A549 (cell line): Measurements from ENCODE around the gene PIK3CB. TPM values are rescaled to one million over a fixed set of nuclear protein-coding genes. Genes with fewer than 3 reads are reported as not detected.

Experiments
- ATAC-seq, 2 experiments: fragments of 200-7000 bp in 1 of 2; fragments of >200 bp in 1 of 2; cut with Nextera tagmentation in 1 of 2; cut with Tn5 transposase in 1 of 2; 3 replicates each; pipeline versions ENCODE4 v1.8.0 to v1.9.1; 2018 to 2020; ENCODE audit warnings: mild to moderate bottlenecking in 1 of 2, moderate library complexity in 1 of 2
- CTCF ChIA-PET: fragments of 300-600 bp; sonication (Branson Sonifier 250); formaldehyde crosslinking; extraction: SDS; loops from one replicate; lab custom pipeline; 2021; ENCODE audit warnings: antibody characterized with exemption, inconsistent platforms; lab: Yijun Ruan, JAX
- POLR2A ChIA-PET: fragments of 350-600 bp; formaldehyde crosslinking; extraction: SDS; loops from one replicate; lab custom pipeline; 2021; ENCODE audit warnings: antibody characterized with exemption, inconsistent platforms; lab: Yijun Ruan, JAX
- DNase-seq, 2 experiments: peaks; one replicate each; pipeline versions ENCODE4 v3.0.0 to v3.0.0-alpha.2; 2011 to 2016; ENCODE audit warnings: low read depth in 1 of 2, low spot score in 1 of 2
- FAIRE-seq: peaks from 2 replicates; lab custom pipeline; 2011; peaks lifted over from hg19 to GRCh38; lab: Jason Lieb, UNC
- H3K27ac ChIP-seq, 2 experiments: fragments of >200 bp; sonication (Bioruptor Twin); formaldehyde crosslinking; 3 replicates each; pipeline ENCODE4 v1.5.1; 2016 to 2017
- H3K4me1 ChIP-seq: fragments of >200 bp; sonication (Bioruptor Twin); formaldehyde crosslinking; 3 replicates; pipeline ENCODE4 v1.6.1; 2016
- H3K4me2 ChIP-seq: fragments of >200 bp; sonication (Bioruptor Twin); formaldehyde crosslinking; 3 replicates; pipeline ENCODE4 v1.6.1; 2016
- H3K4me3 ChIP-seq: fragments of >200 bp; sonication (Bioruptor Twin); formaldehyde crosslinking; 3 replicates; pipeline ENCODE4 v1.5.1; 2016
- H3K9me3 ChIP-seq: fragments of >200 bp; sonication (Bioruptor Twin); formaldehyde crosslinking; 3 replicates; pipeline ENCODE4 v1.6.1; 2016
- BHLHE40 ChIP-seq: IDR thresholded peaks from 2 replicates; pipeline ENCODE4 v1.6.1; 2012; ENCODE audit warnings: low read depth, low read length, inconsistent platforms
- CBX8 ChIP-seq: fragments of 200-600 bp; sonication (generic); IDR thresholded peaks from 2 replicates; pipeline ENCODE4 v1.6.1; 2016
- CEBPB ChIP-seq, 2 experiments: fragments of >200 bp in 1 of 2; sonication (Bioruptor Twin) in 1 of 2; formaldehyde crosslinking in 1 of 2; IDR thresholded peaks; 2 replicates each; pipeline ENCODE4 v1.6.1; 2012 to 2016
- CHD2 ChIP-seq: fragments of 150-350 bp; IDR thresholded peaks from 2 replicates; pipeline ENCODE4 v1.6.1; 2014; ENCODE audit warnings: low read length; ENCODE audit not compliant: partially characterized antibody
- EHMT2 ChIP-seq: fragments of 200-600 bp; sonication (generic); IDR thresholded peaks from 2 replicates; pipeline ENCODE4 v1.6.1; 2016; ENCODE audit warnings: antibody characterized with exemption, low read depth, mild to moderate bottlenecking, moderate library complexity
- EP300 ChIP-seq, 2 experiments: fragments of >200 bp; sonication (Bioruptor Twin); formaldehyde crosslinking; IDR thresholded peaks; 2 replicates in 1 of 2; 3 replicates in 1 of 2; pipeline ENCODE4 v1.6.1; 2016 to 2017
- FOXS1 ChIP-seq: fragments of 250-450 bp; sonication (Bioruptor Pico); IDR thresholded peaks from 2 replicates; pipeline ENCODE4 v1.5.0; 2020; ENCODE audit warnings: mild to moderate bottlenecking, moderate library complexity
- GATA3 ChIP-seq: IDR thresholded peaks from 2 replicates; pipeline ENCODE4 v1.6.1; 2012; ENCODE audit warnings: borderline replicate concordance
- HOXA7 ChIP-seq: fragments of 250-450 bp; sonication (Bioruptor Pico); IDR thresholded peaks from 2 replicates; pipeline ENCODE4 v1.5.0; 2020; ENCODE audit warnings: mild to moderate bottlenecking, moderate library complexity
- HOXB13 ChIP-seq: fragments of 250-450 bp; sonication (Bioruptor Pico); IDR thresholded peaks from 2 replicates; pipeline ENCODE4 v1.5.0; 2020; ENCODE audit warnings: low read depth, mild to moderate bottlenecking, moderate library complexity
- JUN ChIP-seq, 2 experiments: fragments of >200 bp; sonication (Bioruptor Twin); formaldehyde crosslinking; IDR thresholded peaks; 2 replicates in 1 of 2; 3 replicates in 1 of 2; pipeline ENCODE4 v1.6.1; 2016 to 2017
- JUNB ChIP-seq: fragments of >200 bp; sonication (Bioruptor Twin); formaldehyde crosslinking; IDR thresholded peaks from 2 replicates; pipeline ENCODE4 v1.6.1; 2016
- KDM1A ChIP-seq: fragments of 200-600 bp; sonication (generic); IDR thresholded peaks from 2 replicates; pipeline ENCODE4 v1.6.1; 2016; ENCODE audit warnings: low read depth, mild to moderate bottlenecking
- PHF8 ChIP-seq: fragments of 200-600 bp; sonication (generic); IDR thresholded peaks from 2 replicates; pipeline ENCODE4 v1.6.1; 2016; ENCODE audit warnings: low read depth, mild to moderate bottlenecking, antibody characterized with exemption, moderate library complexity, borderline replicate concordance
- RNF2 ChIP-seq: fragments of 200-600 bp; sonication (generic); IDR thresholded peaks from 2 replicates; pipeline ENCODE4 v1.6.1; 2016; ENCODE audit warnings: low read depth, mild to moderate bottlenecking, antibody characterized with exemption, moderate library complexity, borderline replicate concordance
- ZSCAN20 ChIP-seq: fragments of 250-450 bp; sonication (Bioruptor Pico); IDR thresholded peaks from 2 replicates; pipeline ENCODE4 v1.8.0; 2022; ENCODE audit warnings: mild to moderate bottlenecking, moderate library complexity
- whole genome bisulfite sequencing: methylation state at CpG from one replicate; pipeline ENCODE4 v1.1.6; 2017; ENCODE audit errors: missing lambda C conversion rate; 5-methylcytosine and 5-hydroxymethylcytosine counted together
- polyA plus RNA-seq, 4 experiments: library from polyadenylated mRNA; depleted of rRNA in 3 of 4; stranded (reverse); fragments of >200 nt; fragmentation: RNase III in 1 of 4; extraction: RNeasy Plus Mini Kit Qiagen cat#74134 plus additional on column Dnase treatment in 1 of 4; gene quantifications; 2 replicates in 3 of 4; 3 replicates in 1 of 4; pipeline ENCODE4 v1.2.3, GENCODE V29; 2011 to 2017
- TF ChIP-seq, protein P1 (sequence below): fragments of 200-600 bp; sonication (generic); IDR thresholded peaks from 2 replicates; pipeline ENCODE4 v1.6.1; 2016; ENCODE audit warnings: antibody characterized with exemption, mild to moderate bottlenecking, moderate library complexity
- TF ChIP-seq, protein P2 (sequence below): fragments of 250-450 bp; sonication (Bioruptor Pico); IDR thresholded peaks from 2 replicates; pipeline ENCODE4 v1.5.0; 2021; ENCODE audit warnings: mild to moderate bottlenecking, moderate library complexity, borderline replicate concordance
- TF ChIP-seq, protein P3 (sequence below): fragments of >200 bp; sonication (Bioruptor Twin); formaldehyde crosslinking; IDR thresholded peaks from 2 replicates; pipeline ENCODE4 v1.6.1; 2016
- TF ChIP-seq, protein P4 (sequence below): fragments of >200 bp; sonication (Bioruptor Twin); formaldehyde crosslinking; IDR thresholded peaks from 3 replicates; pipeline ENCODE4 v1.6.1; 2016
- TF ChIP-seq, protein P5 (sequence below): IDR thresholded peaks from 2 replicates; pipeline ENCODE4 v1.6.1; 2012
- TF ChIP-seq, protein P6 (sequence below): IDR thresholded peaks from 2 replicates; pipeline ENCODE4 v1.6.1; 2012

Gene PIK3CB
- polyA plus RNA-seq, 2 of the 4 experiments (the other 2 are of a cell fraction): 20.7 to 23.3 TPM

DNA sequence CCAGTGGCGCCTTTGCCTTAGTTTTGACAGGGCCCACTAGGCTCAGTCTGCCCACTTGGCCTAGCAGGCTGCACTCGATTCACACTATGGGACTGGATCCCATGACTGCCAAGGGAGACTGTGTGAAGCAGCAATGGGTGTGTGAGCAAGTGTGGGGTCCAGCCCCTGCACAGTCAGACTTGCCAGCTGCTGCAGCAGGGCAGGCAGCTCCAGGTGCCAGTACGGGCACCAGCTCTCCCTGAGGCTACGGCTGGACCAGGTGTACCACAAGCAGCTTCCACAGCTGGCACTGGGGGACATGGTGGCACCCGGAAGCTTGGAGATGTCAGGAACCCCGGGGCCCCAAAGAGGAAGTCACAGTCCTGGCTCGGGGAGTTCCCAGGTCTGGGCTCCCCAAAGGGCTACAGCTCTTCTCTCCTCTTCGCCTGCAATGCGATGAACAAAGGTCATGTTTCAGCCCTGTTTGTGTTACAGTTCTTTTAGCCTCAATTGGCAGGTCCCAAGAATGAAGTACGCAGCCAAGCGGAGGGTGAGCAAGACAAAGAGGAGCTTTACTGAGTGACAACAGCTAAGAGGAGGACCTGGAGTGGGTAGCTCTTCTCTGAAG, 67.1 kb downstream of the PIK3CB start (continued):
- TF ChIP-seq, protein P1, sequence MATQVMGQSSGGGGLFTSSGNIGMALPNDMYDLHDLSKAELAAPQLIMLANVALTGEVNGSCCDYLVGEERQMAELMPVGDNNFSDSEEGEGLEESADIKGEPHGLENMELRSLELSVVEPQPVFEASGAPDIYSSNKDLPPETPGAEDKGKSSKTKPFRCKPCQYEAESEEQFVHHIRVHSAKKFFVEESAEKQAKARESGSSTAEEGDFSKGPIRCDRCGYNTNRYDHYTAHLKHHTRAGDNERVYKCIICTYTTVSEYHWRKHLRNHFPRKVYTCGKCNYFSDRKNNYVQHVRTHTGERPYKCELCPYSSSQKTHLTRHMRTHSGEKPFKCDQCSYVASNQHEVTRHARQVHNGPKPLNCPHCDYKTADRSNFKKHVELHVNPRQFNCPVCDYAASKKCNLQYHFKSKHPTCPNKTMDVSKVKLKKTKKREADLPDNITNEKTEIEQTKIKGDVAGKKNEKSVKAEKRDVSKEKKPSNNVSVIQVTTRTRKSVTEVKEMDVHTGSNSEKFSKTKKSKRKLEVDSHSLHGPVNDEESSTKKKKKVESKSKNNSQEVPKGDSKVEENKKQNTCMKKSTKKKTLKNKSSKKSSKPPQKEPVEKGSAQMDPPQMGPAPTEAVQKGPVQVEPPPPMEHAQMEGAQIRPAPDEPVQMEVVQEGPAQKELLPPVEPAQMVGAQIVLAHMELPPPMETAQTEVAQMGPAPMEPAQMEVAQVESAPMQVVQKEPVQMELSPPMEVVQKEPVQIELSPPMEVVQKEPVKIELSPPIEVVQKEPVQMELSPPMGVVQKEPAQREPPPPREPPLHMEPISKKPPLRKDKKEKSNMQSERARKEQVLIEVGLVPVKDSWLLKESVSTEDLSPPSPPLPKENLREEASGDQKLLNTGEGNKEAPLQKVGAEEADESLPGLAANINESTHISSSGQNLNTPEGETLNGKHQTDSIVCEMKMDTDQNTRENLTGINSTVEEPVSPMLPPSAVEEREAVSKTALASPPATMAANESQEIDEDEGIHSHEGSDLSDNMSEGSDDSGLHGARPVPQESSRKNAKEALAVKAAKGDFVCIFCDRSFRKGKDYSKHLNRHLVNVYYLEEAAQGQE: no peak
- no peak for TF ChIP-seq RNF2

DNA sequence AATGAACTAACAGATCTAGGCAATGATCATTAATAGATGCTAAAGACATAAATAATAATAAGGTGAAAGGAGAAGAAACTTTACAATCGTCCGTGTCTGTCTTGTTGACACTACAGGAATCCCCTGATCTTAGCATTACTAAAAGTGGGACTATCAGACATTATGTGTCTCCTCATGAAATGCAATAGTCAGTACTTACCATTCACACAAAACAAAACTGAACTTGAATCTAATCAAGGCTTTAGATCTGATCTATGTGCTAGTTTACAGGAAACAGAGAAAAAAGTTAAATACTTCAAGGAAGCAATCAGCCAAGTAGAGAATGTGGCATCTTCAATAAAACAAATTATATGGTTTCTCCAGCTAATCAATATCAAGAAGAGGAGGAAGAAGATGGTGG, 73.7 kb downstream of the PIK3CB start:
- FAIRE-seq: no peak

DNA sequence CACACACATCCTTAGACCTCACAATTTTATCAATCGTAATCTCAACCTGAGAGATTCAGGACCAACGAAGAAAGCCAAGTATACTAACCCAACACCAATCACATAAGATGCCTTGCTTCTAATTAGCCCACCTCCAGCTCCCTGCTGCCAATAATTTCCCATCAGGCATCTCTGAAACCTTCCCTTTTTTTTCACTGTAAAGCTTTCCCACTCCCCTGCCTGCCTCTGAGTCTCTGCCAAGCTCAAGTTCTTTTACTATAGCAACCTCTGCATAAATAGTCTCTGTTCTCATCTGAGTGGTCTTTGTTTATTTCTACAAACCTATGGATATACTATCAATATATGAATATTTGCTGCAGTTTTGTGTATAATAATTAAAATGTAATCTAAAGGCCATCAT, 86.5 kb downstream of the PIK3CB start:
- Histone ChIP-seq H3K4me2 (no peak overlapping the region), H3K27ac (no peak overlapping the region), H3K9me3 (no peaks in the 10 kb centered on the region), H3K4me3 (no peak overlapping the region), H3K4me1 (peaks cover 6% of the 10 kb centered on the region; the same call in 1 of the 3 replicates)
- no peak for ATAC-seq
- WGBS: 80% methylated on average over 2 of the region's 2 CpGs
- ChIA-PET CTCF (no interaction called here), POLR2A (no interaction called here)
- no peak for FAIRE-seq
- DNase-seq: no peak
- TF ChIP-seq JUNB: no peak
- TF ChIP-seq GATA3: no peak
- TF ChIP-seq CBX8: no peak
- TF ChIP-seq, protein P2, sequence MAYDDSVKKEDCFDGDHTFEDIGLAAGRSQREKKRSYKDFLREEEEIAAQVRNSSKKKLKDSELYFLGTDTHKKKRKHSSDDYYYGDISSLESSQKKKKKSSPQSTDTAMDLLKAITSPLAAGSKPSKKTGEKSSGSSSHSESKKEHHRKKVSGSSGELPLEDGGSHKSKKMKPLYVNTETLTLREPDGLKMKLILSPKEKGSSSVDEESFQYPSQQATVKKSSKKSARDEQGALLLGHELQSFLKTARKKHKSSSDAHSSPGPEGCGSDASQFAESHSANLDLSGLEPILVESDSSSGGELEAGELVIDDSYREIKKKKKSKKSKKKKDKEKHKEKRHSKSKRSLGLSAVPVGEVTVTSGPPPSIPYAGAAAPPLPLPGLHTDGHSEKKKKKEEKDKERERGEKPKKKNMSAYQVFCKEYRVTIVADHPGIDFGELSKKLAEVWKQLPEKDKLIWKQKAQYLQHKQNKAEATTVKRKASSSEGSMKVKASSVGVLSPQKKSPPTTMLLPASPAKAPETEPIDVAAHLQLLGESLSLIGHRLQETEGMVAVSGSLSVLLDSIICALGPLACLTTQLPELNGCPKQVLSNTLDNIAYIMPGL (CRISPR knock-in tag): no peak
- TF ChIP-seq KDM1A: no peak
- no peak for TF ChIP-seq EP300 (IDR thresholded peaks at IDR 0.05)
- no peak for TF ChIP-seq CHD2
- TF ChIP-seq CEBPB (IDR thresholded peaks at IDR 0.05): no peak
- no peak for TF ChIP-seq EHMT2
- TF ChIP-seq JUN (IDR thresholded peaks at IDR 0.05): no peak
- TF ChIP-seq, protein P3, sequence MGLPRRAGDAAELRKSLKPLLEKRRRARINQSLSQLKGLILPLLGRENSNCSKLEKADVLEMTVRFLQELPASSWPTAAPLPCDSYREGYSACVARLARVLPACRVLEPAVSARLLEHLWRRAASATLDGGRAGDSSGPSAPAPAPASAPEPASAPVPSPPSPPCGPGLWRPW: no peak
- TF ChIP-seq, protein P4, sequence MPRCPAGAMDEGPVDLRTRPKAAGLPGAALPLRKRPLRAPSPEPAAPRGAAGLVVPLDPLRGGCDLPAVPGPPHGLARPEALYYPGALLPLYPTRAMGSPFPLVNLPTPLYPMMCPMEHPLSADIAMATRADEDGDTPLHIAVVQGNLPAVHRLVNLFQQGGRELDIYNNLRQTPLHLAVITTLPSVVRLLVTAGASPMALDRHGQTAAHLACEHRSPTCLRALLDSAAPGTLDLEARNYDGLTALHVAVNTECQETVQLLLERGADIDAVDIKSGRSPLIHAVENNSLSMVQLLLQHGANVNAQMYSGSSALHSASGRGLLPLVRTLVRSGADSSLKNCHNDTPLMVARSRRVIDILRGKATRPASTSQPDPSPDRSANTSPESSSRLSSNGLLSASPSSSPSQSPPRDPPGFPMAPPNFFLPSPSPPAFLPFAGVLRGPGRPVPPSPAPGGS: no peak
- TF ChIP-seq PHF8: no peak
- TF ChIP-seq BHLHE40: no peak
- TF ChIP-seq HOXB13 (CRISPR knock-in tag): no peak
- TF ChIP-seq ZSCAN20 (CRISPR knock-in tag): no peak
- TF ChIP-seq HOXA7 (CRISPR knock-in tag): no peak

More for the DNA sequence above, 73.7 kb downstream of the PIK3CB start:
- Histone ChIP-seq H3K4me1 (0 out of 3 replicates have a peak, but pooled peaks cover 7% of the 10 kb centered on the region), H3K4me2 (no peak overlapping the region), H3K9me3 (no peaks in the 10 kb centered on the region), H3K4me3 (no peak overlapping the region), H3K27ac (no peak overlapping the region)
- CTCF ChIA-PET: interaction anchor here (0.8 kb wide), 1 partner anchor 154 kb away, joined by 3 read pairs; no protein-coding TSS in a partner anchor
- WGBS: 98% methylated on average over 2 of the region's 2 CpGs
- POLR2A ChIA-PET: no interaction called here
- TF ChIP-seq, protein P5, sequence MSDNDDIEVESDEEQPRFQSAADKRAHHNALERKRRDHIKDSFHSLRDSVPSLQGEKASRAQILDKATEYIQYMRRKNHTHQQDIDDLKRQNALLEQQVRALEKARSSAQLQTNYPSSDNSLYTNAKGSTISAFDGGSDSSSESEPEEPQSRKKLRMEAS: no peak
- TF ChIP-seq KDM1A: no peak
- no peak for TF ChIP-seq EHMT2
- no peak for TF ChIP-seq CEBPB (IDR thresholded peaks at IDR 0.05)
- TF ChIP-seq, protein P6, sequence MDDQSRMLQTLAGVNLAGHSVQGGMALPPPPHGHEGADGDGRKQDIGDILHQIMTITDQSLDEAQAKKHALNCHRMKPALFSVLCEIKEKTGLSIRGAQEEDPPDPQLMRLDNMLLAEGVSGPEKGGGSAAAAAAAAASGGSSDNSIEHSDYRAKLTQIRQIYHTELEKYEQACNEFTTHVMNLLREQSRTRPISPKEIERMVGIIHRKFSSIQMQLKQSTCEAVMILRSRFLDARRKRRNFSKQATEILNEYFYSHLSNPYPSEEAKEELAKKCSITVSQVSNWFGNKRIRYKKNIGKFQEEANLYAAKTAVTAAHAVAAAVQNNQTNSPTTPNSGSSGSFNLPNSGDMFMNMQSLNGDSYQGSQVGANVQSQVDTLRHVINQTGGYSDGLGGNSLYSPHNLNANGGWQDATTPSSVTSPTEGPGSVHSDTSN: no peak
- no peak for TF ChIP-seq JUNB
- TF ChIP-seq, protein P2 (CRISPR knock-in tag): no peak
- no peak for TF ChIP-seq FOXS1 (CRISPR knock-in tag)
- no peak for TF ChIP-seq CBX8
- ATAC-seq (no peak), DNase-seq (no peak)
